SW 1271 (cell line): ENCODE data around the gene RBM33.
"Not testable (repeated sequence)": the region's sequence is repeated elsewhere in the genome, so short reads cannot be mapped to it uniquely, and the experiment has no call there.

Experiments used
- DNase-seq, 2 experiments: peaks; one replicate each; lab custom pipeline; 2025; lab: John Stamatoyannopoulos, UW

RBM33 gene

GRCh38 chr7:155690655-155691054 is 46.2 kb downstream of the RBM33 start:
- DNase-seq: not testable (repeated sequence)

GRCh38 chr7:155692317-155692716 is 47.9 kb downstream of the RBM33 start:
- DNase-seq: no peak

GRCh38 chr7:155693826-155694225 is 49.4 kb downstream of the RBM33 start:
- no peak for DNase-seq

- DNase-seq: no peak
These were observed 50.4 kb downstream of the RBM33 start for GRCh38 chr7:155694851-155695250.

- DNase-seq: no peak
These were observed 52.3 kb downstream of the RBM33 start for GRCh38 chr7:155696747-155697146.

- no peak for DNase-seq
These were observed 54.2 kb downstream of the RBM33 start for GRCh38 chr7:155698633-155699032.

- no peak for DNase-seq
These were observed 54.7 kb downstream of the RBM33 start for GRCh38 chr7:155699180-155699579.

- no peak for DNase-seq
These were observed 56.4 kb downstream of the RBM33 start for GRCh38 chr7:155700847-155701246.

GRCh38 chr7:155701972-155702544 is 57.6 kb downstream of the RBM33 start:
- no peak for DNase-seq

- no peak for DNase-seq
These were observed 58.2 kb downstream of the RBM33 start for GRCh38 chr7:155702616-155703015.

GRCh38 chr7:155705623-155706360 is 61.3 kb downstream of the RBM33 start:
- DNase-seq: no peak

- DNase-seq: no peak
These were observed 61.9 kb downstream of the RBM33 start for GRCh38 chr7:155706376-155706775.

GRCh38 chr7:155709453-155709852 is 65.0 kb downstream of the RBM33 start:
- DNase-seq: no peak

GRCh38 chr7:155710031-155710430 is 65.6 kb downstream of the RBM33 start:
- DNase-seq: no peak

GRCh38 chr7:155710530-155710929 is 66.1 kb downstream of the RBM33 start:
- no peak for DNase-seq

GRCh38 chr7:155711081-155711480 is 66.6 kb downstream of the RBM33 start:
- no peak for DNase-seq

- DNase-seq: no peak
These were observed 68.9 kb downstream of the RBM33 start for GRCh38 chr7:155713384-155713783.

- DNase-seq: no peak
These were observed 70.2 kb downstream of the RBM33 start for GRCh38 chr7:155714702-155715101.

GRCh38 chr7:155715111-155715805 is 70.8 kb downstream of the RBM33 start:
- no peak for DNase-seq

- DNase-seq: no peak
These were observed 72.7 kb downstream of the RBM33 start for GRCh38 chr7:155717010-155717744.

- DNase-seq: no peak
These were observed 76.6 kb downstream of the RBM33 start for GRCh38 chr7:155721056-155721455.

GRCh38 chr7:155722118-155722517 is 77.7 kb downstream of the RBM33 start:
- DNase-seq: no peak

- DNase-seq: no peak
These were observed 78.5 kb downstream of the RBM33 start for GRCh38 chr7:155722936-155723335.
